ENCODE results near the gene XXYLT1.

DNA sequence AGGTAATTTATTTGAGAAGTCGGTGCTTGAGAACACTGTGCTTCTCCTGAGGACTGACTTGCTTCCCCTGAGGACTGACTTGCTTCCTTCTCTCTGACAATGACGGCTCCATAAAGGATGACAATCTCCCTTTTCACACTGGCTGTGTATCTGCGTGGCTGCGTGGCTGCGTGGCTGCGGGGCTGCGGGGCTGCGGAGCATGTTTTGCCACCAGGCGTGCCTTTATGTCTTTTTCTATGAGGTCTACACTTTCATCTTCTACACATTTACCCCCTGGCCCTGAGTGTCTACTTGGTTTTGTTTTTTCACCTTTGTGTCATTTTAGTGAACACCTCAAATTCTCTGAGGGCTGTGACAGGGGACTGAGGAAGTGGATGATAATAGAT, 89.9 kb downstream of the XXYLT1 start:
- TF ChIP-seq, protein P1, sequence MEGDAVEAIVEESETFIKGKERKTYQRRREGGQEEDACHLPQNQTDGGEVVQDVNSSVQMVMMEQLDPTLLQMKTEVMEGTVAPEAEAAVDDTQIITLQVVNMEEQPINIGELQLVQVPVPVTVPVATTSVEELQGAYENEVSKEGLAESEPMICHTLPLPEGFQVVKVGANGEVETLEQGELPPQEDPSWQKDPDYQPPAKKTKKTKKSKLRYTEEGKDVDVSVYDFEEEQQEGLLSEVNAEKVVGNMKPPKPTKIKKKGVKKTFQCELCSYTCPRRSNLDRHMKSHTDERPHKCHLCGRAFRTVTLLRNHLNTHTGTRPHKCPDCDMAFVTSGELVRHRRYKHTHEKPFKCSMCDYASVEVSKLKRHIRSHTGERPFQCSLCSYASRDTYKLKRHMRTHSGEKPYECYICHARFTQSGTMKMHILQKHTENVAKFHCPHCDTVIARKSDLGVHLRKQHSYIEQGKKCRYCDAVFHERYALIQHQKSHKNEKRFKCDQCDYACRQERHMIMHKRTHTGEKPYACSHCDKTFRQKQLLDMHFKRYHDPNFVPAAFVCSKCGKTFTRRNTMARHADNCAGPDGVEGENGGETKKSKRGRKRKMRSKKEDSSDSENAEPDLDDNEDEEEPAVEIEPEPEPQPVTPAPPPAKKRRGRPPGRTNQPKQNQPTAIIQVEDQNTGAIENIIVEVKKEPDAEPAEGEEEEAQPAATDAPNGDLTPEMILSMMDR (IDR thresholded peaks at IDR 0.05; ENCODE audit: insufficient read depth, low read length, poor library complexity, severe bottlenecking): no peak
- TF ChIP-seq EZH2phosphoT487 (conservative IDR thresholded peaks at IDR 0.05; ENCODE audit: low read length): no peak

Measured in SU-DHL-6 (cell line).